Stromal cell of bone marrow (primary cell): ENCODE results near the gene THSD8.
"Not testable (repeated sequence)": the region's sequence is repeated elsewhere in the genome, so short reads cannot be mapped to it uniquely, and the experiment has no call there.

ENCODE experiments used
- DNase-seq: peaks from one replicate; pipeline ENCODE4 v3.0.0-alpha.2; 2012; ENCODE audit warnings: low read depth

Gene THSD8

GRCh38 chr19:12825254-12826131, 23.6 kb downstream of the THSD8 start:
- no peak for DNase-seq

- DNase-seq, result no peak
These were observed 26.6 kb downstream of the THSD8 start for GRCh38 chr19:12828494-12828893.

- DNase-seq, result no peak
These were observed 31.5 kb downstream of the THSD8 start for GRCh38 chr19:12833418-12833737.

GRCh38 chr19:12833738-12834565, 32.1 kb downstream of the THSD8 start:
- no peak for DNase-seq

GRCh38 chr19:12834566-12834943, 32.7 kb downstream of the THSD8 start, which contains the start of gene RTBDN:
Gene RTBDN (minus strand): TSS chr19:12834579. CDS start chr19:12829979, 4,600 bp downstream.
- no peak for DNase-seq

GRCh38 chr19:12834976-12835757, 33.3 kb downstream of the THSD8 start:
- DNase-seq, result no peak

GRCh38 chr19:12836529-12836863, 34.6 kb downstream of the THSD8 start:
- DNase-seq, result no peak

- DNase-seq, result no peak
These were observed 35.4 kb downstream of the THSD8 start for GRCh38 chr19:12837225-12837624.

- DNase-seq, result no peak
These were observed 36.5 kb downstream of the THSD8 start, which contains the start of gene MAST1 for GRCh38 chr19:12838182-12838885. Gene MAST1 (plus strand): TSS chr19:12838515. CDS start chr19:12838573, 58 bp downstream.

- no peak for DNase-seq
These were observed 37.3 kb downstream of the THSD8 start for GRCh38 chr19:12838886-12839756.

GRCh38 chr19:12840091-12841079, 38.5 kb downstream of the THSD8 start:
- no peak for DNase-seq

- no peak for DNase-seq
These were observed 39.2 kb downstream of the THSD8 start for GRCh38 chr19:12841094-12841493.

- no peak for DNase-seq
These were observed 40.6 kb downstream of the THSD8 start for GRCh38 chr19:12842511-12842910.

GRCh38 chr19:12843328-12843727, 41.5 kb downstream of the THSD8 start:
- DNase-seq, result no peak

GRCh38 chr19:12843999-12844732, 42.3 kb downstream of the THSD8 start:
- no peak for DNase-seq

- not testable (repeated sequence) for DNase-seq
These were observed 44.7 kb downstream of the THSD8 start for GRCh38 chr19:12846613-12847012.

- peak; percentile 60 for DNase-seq
These were observed 45.6 kb downstream of the THSD8 start for GRCh38 chr19:12847159-12848139.
